Left ventricle myocardium inferior (tissue), 1 donor: ENCODE measurements around the gene FAM20B. TPM values are rescaled to one million over a fixed set of nuclear protein-coding genes. Genes with fewer than 3 reads are reported as not detected.

Experiments
- DNase-seq: peaks from one replicate; pipeline ENCODE4 v3.0.0-alpha.2; 2020
- H3K27ac ChIP-seq: fragments of 200-600 bp; replicated peaks from 2 replicates; pipeline ENCODE4 v1.8.0; 2021
- H3K27me3 ChIP-seq: fragments of 200-600 bp; 2 replicates; pipeline ENCODE4 v1.8.0; 2021; ENCODE audit warnings: low read depth
- H3K36me3 ChIP-seq: fragments of 200-600 bp; 2 replicates; pipeline ENCODE4 v1.8.0; 2021
- H3K4me1 ChIP-seq: fragments of 200-600 bp; 2 replicates; pipeline ENCODE4 v1.8.0; 2021
- H3K4me3 ChIP-seq: fragments of 200-600 bp; 2 replicates; pipeline ENCODE4 v1.8.0; 2021; ENCODE audit warnings: mild to moderate bottlenecking, moderate library complexity
- H3K9me3 ChIP-seq: fragments of 200-600 bp; replicated peaks from 2 replicates; pipeline ENCODE4 v1.8.0; 2021
- intact Hi-C: fragments of 100-400 bp; cut with micrococcal nuclease; formaldehyde crosslinking; loops from one replicate; pipeline ENCODE4 v1.11.0; 2022
- total RNA-seq: library from RNA; stranded (reverse); fragmentation: NEBNext Ultra II Directional; extraction: Animal tissue kit (Norgen Biotek cat#: 25700); gene quantifications from one replicate; pipeline ENCODE4 v1.2.1, GENCODE V29; 2021
- TF ChIP-seq, protein P1 (sequence below): fragments of 200-600 bp; IDR thresholded peaks from 2 replicates; pipeline ENCODE4 v1.8.0; 2021; ENCODE audit warnings: antibody characterized with exemption, mild to moderate bottlenecking, borderline replicate concordance
- donor health status: DM: no; HTN: yes; CAD: no; lungs with severe emphysema.

The FAM20B gene
- total RNA-seq, 1 donor from 2014 or later: 53.8 TPM

DNA sequence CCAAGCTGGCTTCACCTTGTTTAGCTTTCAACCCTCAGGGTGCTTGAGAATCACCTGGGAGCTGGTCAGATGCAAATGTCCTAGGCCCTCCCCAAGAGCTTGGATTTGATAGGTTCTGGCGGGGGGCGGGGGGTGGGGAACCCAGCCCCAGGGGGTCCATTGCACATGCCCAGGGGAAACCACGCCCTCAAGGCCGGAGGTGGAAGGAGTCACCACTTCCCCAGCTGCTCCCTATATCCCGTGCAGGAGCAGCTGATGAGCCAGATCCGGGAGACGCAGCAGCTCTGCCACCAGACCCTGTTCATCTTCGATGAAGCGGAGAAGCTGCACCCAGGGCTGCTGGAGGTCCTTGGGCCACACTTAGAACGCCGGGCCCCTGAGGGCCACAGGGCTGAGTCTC is 62.0 kb downstream of the FAM20B start:
- peaks cover 51% of the 10 kb centered on the region for H3K4me1 ChIP-seq
- DNase-seq: no peak
- no peak overlapping the region for H3K27ac ChIP-seq
- H3K4me3 ChIP-seq: no peak overlapping the region
- H3K36me3 ChIP-seq: peaks cover 41% of the 10 kb centered on the region
- intact Hi-C loops: no loop called here
- TF ChIP-seq, protein P1, sequence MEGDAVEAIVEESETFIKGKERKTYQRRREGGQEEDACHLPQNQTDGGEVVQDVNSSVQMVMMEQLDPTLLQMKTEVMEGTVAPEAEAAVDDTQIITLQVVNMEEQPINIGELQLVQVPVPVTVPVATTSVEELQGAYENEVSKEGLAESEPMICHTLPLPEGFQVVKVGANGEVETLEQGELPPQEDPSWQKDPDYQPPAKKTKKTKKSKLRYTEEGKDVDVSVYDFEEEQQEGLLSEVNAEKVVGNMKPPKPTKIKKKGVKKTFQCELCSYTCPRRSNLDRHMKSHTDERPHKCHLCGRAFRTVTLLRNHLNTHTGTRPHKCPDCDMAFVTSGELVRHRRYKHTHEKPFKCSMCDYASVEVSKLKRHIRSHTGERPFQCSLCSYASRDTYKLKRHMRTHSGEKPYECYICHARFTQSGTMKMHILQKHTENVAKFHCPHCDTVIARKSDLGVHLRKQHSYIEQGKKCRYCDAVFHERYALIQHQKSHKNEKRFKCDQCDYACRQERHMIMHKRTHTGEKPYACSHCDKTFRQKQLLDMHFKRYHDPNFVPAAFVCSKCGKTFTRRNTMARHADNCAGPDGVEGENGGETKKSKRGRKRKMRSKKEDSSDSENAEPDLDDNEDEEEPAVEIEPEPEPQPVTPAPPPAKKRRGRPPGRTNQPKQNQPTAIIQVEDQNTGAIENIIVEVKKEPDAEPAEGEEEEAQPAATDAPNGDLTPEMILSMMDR: no peak
- H3K27me3 ChIP-seq: no peaks in the 10 kb centered on the region
- no peaks in the 10 kb centered on the region for H3K9me3 ChIP-seq

DNA sequence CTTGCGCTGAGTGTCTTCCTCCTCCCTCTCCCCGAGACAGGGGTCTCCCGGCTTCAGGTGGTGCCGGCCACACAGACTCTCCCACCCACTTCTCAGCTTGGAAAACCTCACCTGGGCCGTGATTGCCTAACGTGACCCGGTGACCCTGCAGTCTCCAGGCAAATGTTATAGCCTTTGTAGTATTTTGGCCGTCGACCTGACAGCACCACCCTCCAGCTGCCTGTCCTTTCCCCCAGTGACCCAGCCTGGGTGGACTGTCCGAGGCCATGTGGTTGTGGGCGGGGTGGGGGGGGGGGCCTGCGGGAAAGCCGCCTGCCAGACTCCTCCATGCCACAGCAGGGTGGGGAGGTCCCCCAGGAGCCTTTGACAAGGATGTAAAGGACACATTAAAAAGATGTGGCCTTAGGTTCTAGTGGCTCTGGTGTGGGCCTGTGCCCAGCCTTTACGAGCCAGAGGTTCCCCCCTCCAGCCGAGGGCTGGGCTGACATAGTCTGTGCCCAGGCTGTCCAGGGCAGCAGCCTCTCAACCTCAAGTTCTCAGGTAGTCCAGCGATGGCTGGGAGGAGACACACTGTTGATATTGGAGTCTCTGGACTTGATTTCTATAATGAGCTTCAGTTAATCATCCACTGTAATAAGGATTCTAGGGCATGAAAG is 64.3 kb downstream of the FAM20B start:
- H3K9me3 ChIP-seq: no peaks in the 10 kb centered on the region
- H3K4me3 ChIP-seq: no peak overlapping the region
- TF ChIP-seq, protein P1: no peak
- H3K4me1 ChIP-seq: peaks cover 52% of the 10 kb centered on the region
- DNase-seq: no peak
- H3K27me3 ChIP-seq: no peaks in the 10 kb centered on the region
- H3K36me3 ChIP-seq: peaks cover 60% of the 10 kb centered on the region
- H3K27ac ChIP-seq: peak overlapping the region; percentile 81
- intact Hi-C loops: loop anchor here (10.0 kb wide), 1 partner anchor 105 kb away; no protein-coding TSS in a partner anchor

GRCh38 chr1:179090522-179090921 is 64.8 kb downstream of the FAM20B start:
- Histone ChIP-seq H3K27ac (peak overlapping the region; percentile 81), H3K4me3 (no peak overlapping the region), H3K27me3 (no peaks in the 10 kb centered on the region), H3K4me1 (peaks cover 58% of the 10 kb centered on the region), H3K36me3 (peaks cover 60% of the 10 kb centered on the region), H3K9me3 (no peaks in the 10 kb centered on the region)
- intact Hi-C loops: loop anchor here (10.0 kb wide), 1 partner anchor 104 kb away; no protein-coding TSS in a partner anchor
- TF ChIP-seq, protein P1: peak; percentile 47
- DNase-seq: no peak

- intact Hi-C loops: loop anchor here (10.0 kb wide), 1 partner anchor 104 kb away; no protein-coding TSS in a partner anchor
- Histone ChIP-seq H3K36me3 (peaks cover 56% of the 10 kb centered on the region), H3K9me3 (no peaks in the 10 kb centered on the region), H3K4me3 (no peak overlapping the region), H3K4me1 (peaks cover 60% of the 10 kb centered on the region), H3K27ac (peak overlapping the region; percentile 81), H3K27me3 (no peaks in the 10 kb centered on the region)
- TF ChIP-seq, protein P1: no peak
- DNase-seq: no peak
Observed at GRCh38 chr1:179090923-179091322, 65.2 kb downstream of the FAM20B start.

GRCh38 chr1:179091691-179092165 is 66.0 kb downstream of the FAM20B start:
- DNase-seq: peak; percentile 62
- H3K9me3 ChIP-seq: no peaks in the 10 kb centered on the region
- intact Hi-C loops: loop anchor here (10.0 kb wide), 1 partner anchor 103 kb away; no protein-coding TSS in a partner anchor
- peak overlapping the region; percentile 81 for H3K27ac ChIP-seq
- H3K4me3 ChIP-seq: no peak overlapping the region
- H3K4me1 ChIP-seq: peaks cover 64% of the 10 kb centered on the region
- TF ChIP-seq, protein P1: no peak
- no peaks in the 10 kb centered on the region for H3K27me3 ChIP-seq
- H3K36me3 ChIP-seq: peaks cover 50% of the 10 kb centered on the region
